CD4-positive, alpha-beta T cell (primary cell): ENCODE measurements around the gene PRPF8. TPM values are rescaled to one million over a fixed set of nuclear protein-coding genes. Genes with fewer than 3 reads are reported as not detected.
A peak's percentile ranks its signal among the peaks of the same experiment; 100 is the strongest.

Experiments
- ATAC-seq: fragments of 200-7000 bp; cut with Tn5 transposase; one replicate; pipeline ENCODE4 v1.10.0; 2022; ENCODE audit warnings: mild to moderate bottlenecking; ENCODE audit not compliant: poor library complexity
- CTCF ChIA-PET: fragments of 350-600 bp; sonication (Branson Sonifier 250); formaldehyde crosslinking; loops from one replicate; lab custom pipeline; 2021; ENCODE audit warnings: antibody characterized with exemption, inconsistent platforms; lab: Charles Lee
- POLR2A ChIA-PET: fragments of 350-600 bp; sonication (Branson Sonifier 250); formaldehyde crosslinking; loops from one replicate; lab custom pipeline; 2021; ENCODE audit warnings: antibody characterized with exemption, inconsistent platforms; lab: Charles Lee
- DNase-seq, 14 experiments: peaks; one replicate each; pipeline ENCODE4 v3.0.0-alpha.2; 2013 to 2020; ENCODE audit warnings: mixed read lengths in 2 of 14
- H3K27ac ChIP-seq, 2 donors: one replicate each; pipeline versions ENCODE4 v1.5.1 to v1.7.0; 2013; ENCODE audit warnings: low read length in 2 of 2, low read depth in 1 of 2, mild to moderate bottlenecking in 1 of 2
- H3K27me3 ChIP-seq, 2 experiments: 1 replicate in 1 of 2; 2 replicates in 1 of 2; pipeline versions ENCODE4 v1.6.1 to v1.7.0; 2013; ENCODE audit warnings: low read length in 2 of 2, control low read depth in 1 of 2, mild to moderate bottlenecking in 1 of 2, moderate library complexity in 1 of 2; ENCODE audit not compliant: insufficient read depth in 2 of 2, control insufficient read depth in 1 of 2
- H3K36me3 ChIP-seq: one replicate; pipeline ENCODE4 v1.6.1; 2013; ENCODE audit warnings: low read length, control low read depth; ENCODE audit not compliant: insufficient read depth
- H3K4me1 ChIP-seq: one replicate; pipeline ENCODE4 v1.6.1; 2013; ENCODE audit warnings: low read length, control low read depth; ENCODE audit not compliant: insufficient read depth
- H3K4me3 ChIP-seq: one replicate; pipeline ENCODE4 v1.5.1; 2013; ENCODE audit warnings: mild to moderate bottlenecking, low read length, moderate library complexity
- H3K9me3 ChIP-seq, 2 experiments: 1 replicate in 1 of 2; 2 replicates in 1 of 2; pipeline versions ENCODE4 v1.6.1 to v1.7.0; 2013; ENCODE audit warnings: low read length in 2 of 2, mild to moderate bottlenecking in 2 of 2, control low read depth in 1 of 2, moderate library complexity in 1 of 2; ENCODE audit not compliant: control insufficient read depth in 1 of 2, insufficient read depth in 1 of 2
- H3K27ac Mint-ChIP-seq: one replicate; pipeline ENCODE4 v1.8.0; 2020; ENCODE audit warnings: mixed read lengths
- H3K27me3 Mint-ChIP-seq: one replicate; pipeline ENCODE4 v1.8.0; 2021; ENCODE audit warnings: mixed read lengths
- H3K36me3 Mint-ChIP-seq: one replicate; pipeline ENCODE4 v1.8.0; 2021; ENCODE audit warnings: low read depth, mixed read lengths
- H3K4me1 Mint-ChIP-seq: one replicate; pipeline ENCODE4 v1.8.0; 2021; ENCODE audit warnings: low read depth, mixed read lengths
- H3K4me3 Mint-ChIP-seq: one replicate; pipeline ENCODE4 v1.8.0; 2020; ENCODE audit warnings: mild to moderate bottlenecking, mixed read lengths
- H3K9me3 Mint-ChIP-seq: one replicate; pipeline ENCODE4 v1.8.0; 2020; ENCODE audit warnings: mixed read lengths
- intact Hi-C, 2 experiments: fragments of 100-400 bp; cut with DNase I in 1 of 2; cut with micrococcal nuclease in 1 of 2; formaldehyde crosslinking; loops; one replicate each; pipeline versions ENCODE4 v1.15.1 to v1.9.0; 2023 to 2025; cut with DNase I, micrococcal nuclease
- total RNA-seq, 174 experiments: library from RNA in 2 of 174; stranded (reverse) in 2 of 174; gene quantifications; one replicate each; pipeline ENCODE4 v1.2.3 and lab custom pipeline; 2021 to 2026
- TF ChIP-seq, protein P1 (sequence below): fragments of 200-600 bp; IDR thresholded peaks from one replicate; pipeline ENCODE4 v1.8.0; 2022; ENCODE audit warnings: antibody characterized with exemption, mild to moderate bottlenecking

The PRPF8 gene
- total RNA-seq, 2 experiments from 2014 or later: 550 to 572 TPM

GRCh38 chr17:1627982-1628855, 56.4 kb downstream of the PRPF8 start, which contains the start of gene SLC43A2:
TSS of gene SLC43A2 (minus strand) at chr17:1628834. CDS start at chr17:1627874, 960 bp downstream.
- Mint-ChIP-seq H3K9me3 (no peaks in the 10 kb centered on the region), H3K36me3 (peaks cover 7% of the 10 kb centered on the region), H3K27me3 (no peaks in the 10 kb centered on the region), H3K4me1 (peaks cover 23% of the 10 kb centered on the region), H3K4me3 (peak within 1 kb of the TSS; percentile 96), H3K27ac (peak within 1 kb of the TSS; percentile 77)
- H3K4me1 ChIP-seq: peaks cover 34% of the 10 kb centered on the region
- ChIA-PET CTCF (interaction anchor here (2.0 to 3.1 kb wide), 2 partner anchors 21 to 54 kb away, joined by 8 to 11 read pairs; partner anchors contain the start of gene RILP), POLR2A (interaction anchor here (0.6 to 3.8 kb wide), 10 partner anchors 9 to 638 kb away, joined by 3 to 44 read pairs (median 6); partner anchors contain the start of genes INPP5K, PITPNA and RILP)
- H3K4me3 ChIP-seq: peak within 1 kb of the TSS; percentile 76
- no peaks in the 10 kb centered on the region for H3K9me3 ChIP-seq
- ATAC-seq (peak; percentile 75), DNase-seq (peak; percentile 50 to 86 (median 70))
- peak within 1 kb of the TSS in 1 of 2 donors; percentile 46 for H3K27ac ChIP-seq
- H3K27me3 ChIP-seq: peaks cover 0 to 5% of the 10 kb centered on the region in 2 experiments
- no peaks in the 10 kb centered on the region for H3K36me3 ChIP-seq
- TF ChIP-seq, protein P1, sequence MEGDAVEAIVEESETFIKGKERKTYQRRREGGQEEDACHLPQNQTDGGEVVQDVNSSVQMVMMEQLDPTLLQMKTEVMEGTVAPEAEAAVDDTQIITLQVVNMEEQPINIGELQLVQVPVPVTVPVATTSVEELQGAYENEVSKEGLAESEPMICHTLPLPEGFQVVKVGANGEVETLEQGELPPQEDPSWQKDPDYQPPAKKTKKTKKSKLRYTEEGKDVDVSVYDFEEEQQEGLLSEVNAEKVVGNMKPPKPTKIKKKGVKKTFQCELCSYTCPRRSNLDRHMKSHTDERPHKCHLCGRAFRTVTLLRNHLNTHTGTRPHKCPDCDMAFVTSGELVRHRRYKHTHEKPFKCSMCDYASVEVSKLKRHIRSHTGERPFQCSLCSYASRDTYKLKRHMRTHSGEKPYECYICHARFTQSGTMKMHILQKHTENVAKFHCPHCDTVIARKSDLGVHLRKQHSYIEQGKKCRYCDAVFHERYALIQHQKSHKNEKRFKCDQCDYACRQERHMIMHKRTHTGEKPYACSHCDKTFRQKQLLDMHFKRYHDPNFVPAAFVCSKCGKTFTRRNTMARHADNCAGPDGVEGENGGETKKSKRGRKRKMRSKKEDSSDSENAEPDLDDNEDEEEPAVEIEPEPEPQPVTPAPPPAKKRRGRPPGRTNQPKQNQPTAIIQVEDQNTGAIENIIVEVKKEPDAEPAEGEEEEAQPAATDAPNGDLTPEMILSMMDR: no peak
- intact Hi-C loops: loop anchor here (1.0 to 10.0 kb wide), 8 partner anchors 21 to 421 kb away; partner anchors contain the start of genes PITPNA (in 2 of the 2), CRK (in 1 of the 2), INPP5K (in 1 of the 2) and RILP (in 1 of the 2)

GRCh38 chr17:1627182-1627981, 57.3 kb downstream of the PRPF8 start:
- DNase-seq (peak in 2 of 14 experiments; percentile 54 to 58), ATAC-seq (no peak)
- Histone ChIP-seq H3K27me3 (peaks cover 0 to 5% of the 10 kb centered on the region in 2 experiments), H3K36me3 (no peaks in the 10 kb centered on the region), H3K27ac (no peak overlapping the region), H3K9me3 (no peaks in the 10 kb centered on the region), H3K4me3 (peak overlapping the region; percentile 76), H3K4me1 (peaks cover 34% of the 10 kb centered on the region)
- ChIA-PET POLR2A (interaction anchor here (0.6 to 3.8 kb wide), 11 partner anchors 10 to 639 kb away, joined by 3 to 44 read pairs (median 4); partner anchors contain the start of genes INPP5K and RILP), CTCF (interaction anchor here (3.1 kb wide), 1 partner anchor 22 kb away, joined by 11 read pairs; the partner anchor contains the start of gene RILP)
- intact Hi-C loops: loop anchor here (2.0 to 10.0 kb wide), 4 partner anchors 63 to 260 kb away; partner anchors contain the start of genes PITPNA (in 2 of the 2) and CRK (in 1 of the 2)
- TF ChIP-seq, protein P1: no peak
- Mint-ChIP-seq H3K27ac (peak overlapping the region; percentile 73), H3K4me1 (peaks cover 23% of the 10 kb centered on the region), H3K27me3 (no peaks in the 10 kb centered on the region), H3K9me3 (no peaks in the 10 kb centered on the region), H3K4me3 (peak overlapping the region; percentile 89), H3K36me3 (peaks cover 7% of the 10 kb centered on the region)
